ENCODE results near the gene APOC1. TPM values are rescaled to one million over a fixed set of nuclear protein-coding genes. Genes with fewer than 3 reads are reported as not detected.

Gene APOC1
- total RNA-seq, 1 donor from 2014 or later, result 16.1 TPM

- no peaks in the 10 kb centered on the region for H3K4me1 Mint-ChIP-seq
- H3K27ac ChIP-seq, result no peak overlapping the region
- H3F3A ChIP-seq (ENCODE audit: low read depth), result no peaks in the 10 kb centered on the region
- H3K4me2 ChIP-seq, result no peak overlapping the region
- H3K9me3 ChIP-seq (ENCODE audit: low read depth), result no peaks in the 10 kb centered on the region
- peaks cover 3% of the 10 kb centered on the region for H3K27me3 Mint-ChIP-seq (ENCODE audit: insufficient read depth, low read depth)
- H3K36me3 Mint-ChIP-seq, result peaks cover 34% of the 10 kb centered on the region
- no peak overlapping the region for H3K4me3 Mint-ChIP-seq
- H3K4me1 ChIP-seq, result no peaks in the 10 kb centered on the region
- H3K9me3 Mint-ChIP-seq, result no peaks in the 10 kb centered on the region
- H4K20me1 ChIP-seq (ENCODE audit: low read depth), result peaks cover 39% of the 10 kb centered on the region
- no peaks in the 10 kb centered on the region for H3K36me3 ChIP-seq
- no peak overlapping the region for H3K9ac ChIP-seq
- H3K27me3 ChIP-seq, result no peaks in the 10 kb centered on the region
- no peak overlapping the region for H2AFZ ChIP-seq (replicated peaks)
- H3K27ac Mint-ChIP-seq, result no peak overlapping the region
- DNase-seq (ENCODE audit: low spot score), result no peak
- H3K4me3 ChIP-seq, result no peak overlapping the region
- no peak for TF ChIP-seq EZH2phosphoT487 (IDR thresholded peaks at IDR 0.05)
- TF ChIP-seq CTCF (IDR thresholded peaks at IDR 0.05), result no peak
- no peak for TF ChIP-seq EZH2 (IDR thresholded peaks at IDR 0.05)
- no peaks in the 10 kb centered on the region for H3K79me2 ChIP-seq (ENCODE audit: low read depth)
Observed at GRCh38 chr19:44874317-44874716, 40.1 kb upstream of the APOC1 start.

GRCh38 chr19:44875666-44876451, 38.5 kb upstream of the APOC1 start:
- DNase-seq (ENCODE audit: low spot score), result no peak
- Histone ChIP-seq H3K27me3 (no peaks in the 10 kb centered on the region), H3K36me3 (no peaks in the 10 kb centered on the region), H4K20me1 (ENCODE audit: low read depth) (peaks cover 33% of the 10 kb centered on the region), H3K4me2 (no peak overlapping the region), H3F3A (ENCODE audit: low read depth) (no peaks in the 10 kb centered on the region), H2AFZ (replicated peaks) (no peak overlapping the region), H3K9ac (no peak overlapping the region), H3K4me1 (no peaks in the 10 kb centered on the region), H3K27ac (no peak overlapping the region), H3K79me2 (ENCODE audit: low read depth) (no peaks in the 10 kb centered on the region), H3K4me3 (no peak overlapping the region), H3K9me3 (ENCODE audit: low read depth) (no peaks in the 10 kb centered on the region)
- Mint-ChIP-seq H3K36me3 (peaks cover 29% of the 10 kb centered on the region), H3K9me3 (no peaks in the 10 kb centered on the region), H3K27ac (no peak overlapping the region), H3K27me3 (ENCODE audit: insufficient read depth, low read depth) (peaks cover 6% of the 10 kb centered on the region), H3K4me3 (no peak overlapping the region), H3K4me1 (no peaks in the 10 kb centered on the region)
- no peak for TF ChIP-seq EZH2phosphoT487 (IDR thresholded peaks at IDR 0.05)
- TF ChIP-seq CTCF (IDR thresholded peaks at IDR 0.05), result no peak
- TF ChIP-seq EZH2 (IDR thresholded peaks at IDR 0.05), result no peak

GRCh38 chr19:44876930-44877535, 37.4 kb upstream of the APOC1 start:
- TF ChIP-seq CTCF (IDR thresholded peaks at IDR 0.05) (no peak), EZH2 (IDR thresholded peaks at IDR 0.05) (no peak), EZH2phosphoT487 (IDR thresholded peaks at IDR 0.05) (no peak)
- Histone ChIP-seq H3K4me1 (no peaks in the 10 kb centered on the region), H3K27ac (no peak overlapping the region), H3K27me3 (no peaks in the 10 kb centered on the region), H3K79me2 (ENCODE audit: low read depth) (no peaks in the 10 kb centered on the region), H3K4me2 (no peak overlapping the region), H3K9me3 (ENCODE audit: low read depth) (no peaks in the 10 kb centered on the region), H3F3A (ENCODE audit: low read depth) (no peaks in the 10 kb centered on the region), H3K9ac (no peak overlapping the region), H3K36me3 (no peaks in the 10 kb centered on the region), H3K4me3 (no peak overlapping the region), H2AFZ (replicated peaks) (no peak overlapping the region), H4K20me1 (ENCODE audit: low read depth) (peaks cover 29% of the 10 kb centered on the region)
- Mint-ChIP-seq H3K4me3 (no peak overlapping the region), H3K27me3 (ENCODE audit: insufficient read depth, low read depth) (peaks cover 6% of the 10 kb centered on the region), H3K27ac (peak overlapping the region; percentile 13), H3K4me1 (no peaks in the 10 kb centered on the region), H3K9me3 (no peaks in the 10 kb centered on the region), H3K36me3 (peaks cover 28% of the 10 kb centered on the region)
- DNase-seq (ENCODE audit: low spot score), result no peak
